Duodenal mucosa (tissue), 2 donors: ENCODE results near the gene ITGBL1.

Experiments
- H3K27ac ChIP-seq: one replicate; pipeline ENCODE4 v1.7.0; 2013; ENCODE audit warnings: low read depth, low read length
- H3K27me3 ChIP-seq, 2 donors: one replicate each; pipeline ENCODE4 v1.7.0; 2013; ENCODE audit warnings: low read length in 2 of 2, control low read depth in 1 of 2; ENCODE audit not compliant: insufficient read depth in 2 of 2, control insufficient read depth in 1 of 2
- H3K36me3 ChIP-seq, 2 donors: one replicate each; pipeline ENCODE4 v1.7.0; 2013; ENCODE audit warnings: low read length in 2 of 2, control low read depth in 1 of 2; ENCODE audit not compliant: insufficient read depth in 2 of 2, control insufficient read depth in 1 of 2
- H3K4me1 ChIP-seq, 2 donors: one replicate each; pipeline ENCODE4 v1.7.0; 2013; ENCODE audit warnings: low read length in 2 of 2, control low read depth in 1 of 2; ENCODE audit not compliant: insufficient read depth in 2 of 2, control insufficient read depth in 1 of 2
- H3K4me3 ChIP-seq, 2 donors: one replicate each; pipeline ENCODE4 v1.7.0; 2013; ENCODE audit warnings: low read length in 2 of 2, low read depth in 1 of 2
- H3K9ac ChIP-seq, 2 donors: one replicate each; pipeline ENCODE4 v1.7.0; 2013; ENCODE audit warnings: low read length in 2 of 2, low read depth in 1 of 2
- H3K9me3 ChIP-seq, 2 donors: one replicate each; pipeline ENCODE4 v1.7.0; 2013; ENCODE audit warnings: low read length in 2 of 2, control low read depth in 1 of 2; ENCODE audit not compliant: control insufficient read depth in 1 of 2

ITGBL1 gene

DNA sequence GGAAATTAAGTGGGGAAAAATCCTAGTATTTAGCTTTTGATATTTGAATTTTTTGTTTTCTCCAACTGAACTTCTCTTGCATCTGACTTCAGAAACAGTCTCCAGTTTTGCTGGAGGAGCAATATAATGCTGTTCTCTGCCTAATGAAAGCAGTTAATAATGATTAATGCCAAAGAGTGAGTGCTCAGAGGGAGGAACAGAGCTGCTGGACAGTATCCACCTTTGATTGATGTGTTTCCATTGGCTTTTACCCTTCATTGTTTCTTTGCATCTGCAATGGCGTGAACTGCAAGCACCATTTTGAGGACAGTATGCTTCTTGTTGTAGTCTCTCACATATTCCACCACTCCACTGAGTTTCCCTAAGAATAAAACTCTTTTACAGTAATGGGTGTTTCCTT is 193.4 kb downstream of the ITGBL1 start:
- no peak overlapping the region for H3K9ac ChIP-seq
- H3K4me1 ChIP-seq = no peaks in the 10 kb centered on the region
- no peak overlapping the region for H3K4me3 ChIP-seq
- no peaks in the 10 kb centered on the region for H3K36me3 ChIP-seq
- no peaks in the 10 kb centered on the region for H3K27me3 ChIP-seq
- H3K27ac ChIP-seq = no peak overlapping the region
- H3K9me3 ChIP-seq = no peaks in the 10 kb centered on the region

DNA sequence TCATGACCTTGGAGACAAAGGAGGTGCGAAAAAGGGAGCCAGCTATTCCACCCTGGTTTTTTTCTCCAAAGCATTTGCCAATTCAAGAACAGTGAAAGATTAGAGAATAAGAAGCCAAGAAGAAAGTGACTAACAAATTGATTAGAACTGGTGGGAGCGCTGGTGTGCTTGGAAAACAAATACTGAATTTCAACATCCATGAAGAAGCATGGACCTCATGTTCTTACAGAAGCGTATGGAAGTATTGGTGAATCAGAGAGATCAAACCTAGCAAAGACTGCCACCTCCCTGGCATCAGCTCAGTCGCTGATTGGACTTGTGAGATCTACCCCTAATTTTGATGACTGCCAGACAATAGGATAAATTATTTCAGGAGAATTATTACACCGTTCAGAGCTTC is 195.3 kb downstream of the ITGBL1 start:
- Histone ChIP-seq H3K27ac (no peak overlapping the region), H3K9ac (no peak overlapping the region), H3K27me3 (no peaks in the 10 kb centered on the region), H3K36me3 (no peaks in the 10 kb centered on the region), H3K4me1 (no peaks in the 10 kb centered on the region), H3K9me3 (no peaks in the 10 kb centered on the region), H3K4me3 (no peak overlapping the region)

DNA sequence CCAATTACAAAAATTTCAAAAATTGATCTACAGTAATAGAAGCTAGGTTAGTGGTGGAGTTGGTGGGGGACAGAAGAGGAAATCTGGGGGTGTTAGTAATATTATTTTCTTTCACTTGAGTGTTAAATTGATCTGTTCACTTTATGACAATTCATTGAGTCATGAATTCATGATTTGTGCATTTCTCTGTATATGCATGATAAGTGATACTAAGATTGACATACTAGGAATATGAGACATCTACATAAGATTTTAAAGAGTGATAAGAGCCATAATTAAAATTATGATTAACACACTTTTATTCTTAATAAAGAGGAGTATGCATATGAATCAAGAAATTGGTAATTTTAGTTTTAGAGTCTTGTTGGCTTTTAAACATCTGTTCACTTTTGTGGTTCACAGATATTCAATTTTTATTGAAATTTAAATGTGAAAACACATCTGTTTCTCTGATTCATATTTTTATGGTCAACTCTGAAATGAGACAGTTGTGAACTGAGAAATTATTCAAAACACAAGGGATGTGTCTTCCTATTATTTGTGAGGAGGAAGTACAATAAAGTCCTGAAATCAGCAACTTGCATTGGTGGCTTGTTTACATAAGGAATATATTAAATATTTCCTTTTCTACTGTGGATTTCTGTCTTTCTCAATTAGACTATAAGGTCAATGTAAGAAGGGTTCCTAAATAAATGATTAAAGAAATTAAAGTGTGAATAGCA is 196.5 kb downstream of the ITGBL1 start:
- no peaks in the 10 kb centered on the region for H3K9me3 ChIP-seq
- no peaks in the 10 kb centered on the region for H3K36me3 ChIP-seq
- no peak overlapping the region for H3K27ac ChIP-seq
- no peak overlapping the region for H3K9ac ChIP-seq
- H3K4me3 ChIP-seq = no peak overlapping the region
- no peaks in the 10 kb centered on the region for H3K4me1 ChIP-seq
- no peaks in the 10 kb centered on the region for H3K27me3 ChIP-seq

DNA sequence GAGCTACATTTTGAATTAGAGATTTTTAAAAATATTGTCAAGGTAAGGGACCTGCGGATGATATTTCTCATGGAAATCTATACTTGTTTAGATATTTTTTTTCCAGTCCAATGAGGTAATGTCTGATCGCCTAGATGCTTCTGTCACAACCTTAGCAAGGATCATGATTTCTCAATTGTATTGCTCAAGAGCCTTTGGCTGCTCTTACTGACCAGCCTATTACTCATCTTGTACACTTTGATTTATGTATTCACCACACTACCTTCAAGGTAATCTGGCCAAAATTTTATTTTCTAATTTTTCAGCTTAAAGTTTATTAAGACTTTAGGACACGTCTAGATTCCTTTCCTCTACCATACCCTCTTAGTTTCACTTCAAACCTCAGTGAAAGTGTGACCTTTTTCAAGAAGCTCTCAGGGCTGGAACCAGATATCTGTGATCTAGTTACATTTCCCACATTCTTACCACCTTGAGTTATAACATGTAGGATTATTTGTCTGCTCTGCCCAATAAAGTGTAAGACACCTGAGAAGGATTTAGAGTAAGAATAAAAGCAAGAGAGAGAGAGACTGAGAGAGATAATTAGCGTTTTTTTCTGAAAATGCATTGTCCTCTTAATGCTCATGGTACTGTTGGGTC is 197.1 kb downstream of the ITGBL1 start:
- H3K27ac ChIP-seq = no peak overlapping the region

DNA sequence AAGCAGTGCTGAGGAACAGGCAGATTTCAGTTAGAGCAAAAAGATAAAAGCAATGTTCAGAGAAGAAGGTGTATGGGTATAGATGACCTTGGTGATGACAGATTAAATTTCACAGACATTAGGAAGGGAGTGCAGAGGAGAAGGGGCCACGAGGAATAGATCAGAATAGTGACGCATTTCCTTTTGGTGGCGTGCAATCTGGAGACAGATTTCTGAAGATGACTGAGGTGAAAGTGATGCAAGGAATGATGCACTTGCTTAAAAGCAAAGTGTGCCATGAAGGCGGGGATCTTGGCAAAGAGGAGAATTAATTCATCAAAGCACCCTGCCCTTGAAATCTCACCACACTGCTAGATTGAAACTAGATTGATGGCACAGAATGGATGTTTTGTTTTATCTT is 202.4 kb downstream of the ITGBL1 start:
- Histone ChIP-seq H3K36me3 (no peaks in the 10 kb centered on the region), H3K4me1 (no peaks in the 10 kb centered on the region), H3K4me3 (no peak overlapping the region), H3K27me3 (no peaks in the 10 kb centered on the region), H3K27ac (no peak overlapping the region), H3K9me3 (no peaks in the 10 kb centered on the region), H3K9ac (no peak overlapping the region)

More for the DNA sequence above, 197.1 kb downstream of the ITGBL1 start:
- no peak overlapping the region for H3K4me3 ChIP-seq
- no peaks in the 10 kb centered on the region for H3K36me3 ChIP-seq
- no peaks in the 10 kb centered on the region for H3K9me3 ChIP-seq
- no peaks in the 10 kb centered on the region for H3K27me3 ChIP-seq
- H3K4me1 ChIP-seq = no peaks in the 10 kb centered on the region
- no peak overlapping the region for H3K9ac ChIP-seq

DNA sequence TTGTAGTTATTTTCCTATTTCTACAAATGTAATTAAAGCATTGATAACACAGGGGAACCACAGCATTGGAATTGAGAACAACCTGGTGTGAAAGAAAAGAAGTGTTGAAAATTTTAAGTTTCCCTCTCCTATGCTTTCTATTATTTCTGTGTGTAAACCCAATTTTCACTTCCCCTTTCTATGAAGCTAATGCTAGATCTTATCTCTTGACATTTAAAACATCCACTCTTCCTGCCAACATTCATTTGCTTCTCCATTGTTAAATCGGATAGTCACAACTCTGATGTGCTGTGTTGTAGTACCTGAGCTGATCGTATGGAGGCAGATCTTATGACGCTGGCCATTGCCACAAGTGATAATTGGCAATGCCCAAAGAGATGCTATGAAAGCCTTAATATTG is 203.0 kb downstream of the ITGBL1 start:
- Histone ChIP-seq H3K4me1 (no peaks in the 10 kb centered on the region), H3K36me3 (no peaks in the 10 kb centered on the region), H3K27me3 (no peaks in the 10 kb centered on the region), H3K4me3 (no peak overlapping the region), H3K9me3 (no peaks in the 10 kb centered on the region), H3K9ac (no peak overlapping the region), H3K27ac (no peak overlapping the region)

DNA sequence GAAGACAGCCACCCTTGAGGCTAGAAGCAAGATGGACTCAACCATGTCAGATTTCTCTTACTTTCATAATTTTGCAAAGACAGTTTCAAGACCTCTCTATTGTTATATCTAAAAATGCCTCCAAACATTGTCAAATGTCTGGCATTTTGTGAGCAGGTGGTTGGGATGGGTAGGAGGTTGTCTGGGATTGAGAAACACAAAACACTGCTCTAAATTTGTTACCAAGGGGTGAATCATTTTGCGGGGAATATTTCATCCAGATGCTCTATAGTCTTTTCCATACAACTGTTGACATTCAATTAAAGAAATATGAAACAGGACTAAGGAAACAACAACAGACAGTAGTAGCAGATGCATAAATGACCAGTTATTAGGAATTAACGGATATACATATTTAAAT is 208.2 kb downstream of the ITGBL1 start:
- H3K27me3 ChIP-seq = no peaks in the 10 kb centered on the region
- no peak overlapping the region for H3K4me3 ChIP-seq
- H3K9me3 ChIP-seq = no peaks in the 10 kb centered on the region
- no peaks in the 10 kb centered on the region for H3K4me1 ChIP-seq
- H3K27ac ChIP-seq = no peak overlapping the region
- H3K36me3 ChIP-seq = no peaks in the 10 kb centered on the region
- no peak overlapping the region for H3K9ac ChIP-seq

DNA sequence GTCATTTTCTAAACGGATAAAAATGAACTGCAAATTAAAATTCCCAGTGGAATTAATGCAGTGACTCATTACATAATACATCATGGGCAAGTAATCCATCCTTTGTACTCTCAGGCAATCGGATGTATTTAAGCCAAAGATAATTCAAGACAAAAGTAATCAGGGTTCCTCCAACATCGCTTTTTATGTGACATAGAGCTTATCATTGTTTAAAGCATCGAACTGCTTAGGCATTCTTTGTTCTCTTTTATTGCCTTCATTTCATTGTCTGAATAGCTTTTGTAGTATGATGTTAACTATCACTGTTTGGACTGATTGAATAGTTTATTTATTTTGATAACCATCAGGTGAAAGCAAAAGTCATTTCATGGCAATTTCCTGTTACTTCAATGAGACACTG is 209.4 kb downstream of the ITGBL1 start:
- Histone ChIP-seq H3K9ac (no peak overlapping the region), H3K4me1 (no peaks in the 10 kb centered on the region), H3K36me3 (no peaks in the 10 kb centered on the region), H3K27me3 (no peaks in the 10 kb centered on the region), H3K9me3 (no peaks in the 10 kb centered on the region), H3K27ac (no peak overlapping the region), H3K4me3 (no peak overlapping the region)

DNA sequence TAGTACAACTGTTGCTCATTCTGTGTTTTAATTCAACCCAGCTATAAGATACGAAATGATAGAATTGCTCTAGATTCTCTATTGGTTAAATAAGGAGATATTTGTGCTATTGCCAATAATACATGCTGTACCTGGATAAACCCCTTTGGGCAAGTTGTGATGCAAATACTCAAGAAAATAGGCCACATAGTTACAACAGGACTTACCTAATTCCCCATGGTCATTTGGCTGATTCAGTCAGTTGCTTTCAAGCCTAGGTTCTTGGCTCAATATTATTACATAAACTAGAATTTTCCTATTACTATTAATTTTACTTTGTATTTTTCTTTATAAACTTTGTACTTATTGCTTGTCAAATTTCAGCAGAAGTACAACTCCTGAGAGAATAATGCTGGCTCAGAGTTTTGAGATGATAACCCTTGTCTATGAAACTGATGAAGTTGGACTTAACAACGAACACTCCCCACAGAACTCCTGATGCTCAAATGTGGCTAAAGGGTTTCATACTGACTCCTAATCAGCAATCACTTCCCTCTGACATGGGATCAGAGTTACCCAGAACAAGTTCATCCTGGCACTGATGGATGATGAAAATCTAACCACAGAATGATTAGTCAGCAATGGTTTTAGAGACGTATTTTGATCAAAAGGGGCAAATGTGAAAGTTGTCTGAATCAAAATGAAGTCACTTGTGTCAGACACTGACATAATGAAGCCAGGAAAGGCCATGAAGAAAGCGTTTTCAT is 221.1 kb downstream of the ITGBL1 start:
- no peaks in the 10 kb centered on the region for H3K4me1 ChIP-seq
- H3K9ac ChIP-seq = no peak overlapping the region
- no peaks in the 10 kb centered on the region for H3K36me3 ChIP-seq
- H3K4me3 ChIP-seq = no peak overlapping the region
- H3K27ac ChIP-seq = no peak overlapping the region
- no peaks in the 10 kb centered on the region for H3K27me3 ChIP-seq
- no peaks in the 10 kb centered on the region for H3K9me3 ChIP-seq

DNA sequence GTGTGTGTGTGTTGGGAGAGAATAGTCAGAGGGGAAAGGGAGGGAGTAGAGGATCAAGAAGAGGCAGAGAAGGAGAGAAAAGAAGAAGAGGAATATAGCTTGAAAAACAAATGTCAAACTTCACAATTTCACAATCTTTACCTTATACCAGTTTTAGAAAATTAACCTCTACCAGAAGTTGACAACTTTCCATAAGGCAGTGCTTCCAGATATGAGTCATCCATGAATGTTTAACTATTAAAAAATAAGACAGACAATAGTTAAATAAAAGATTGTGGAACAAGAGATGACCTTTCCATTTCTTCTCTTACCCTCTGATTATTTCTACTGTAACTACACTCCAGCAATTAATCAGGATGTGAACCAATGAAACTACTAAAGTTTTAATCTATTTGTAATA is 229.4 kb downstream of the ITGBL1 start:
- no peak overlapping the region for H3K4me3 ChIP-seq
- H3K9ac ChIP-seq = no peak overlapping the region
- H3K9me3 ChIP-seq = no peaks in the 10 kb centered on the region
- H3K27ac ChIP-seq = no peak overlapping the region
- no peaks in the 10 kb centered on the region for H3K4me1 ChIP-seq
- no peaks in the 10 kb centered on the region for H3K36me3 ChIP-seq
- H3K27me3 ChIP-seq = no peaks in the 10 kb centered on the region
